SK-N-SH treated with all-trans-retinoic acid at 6 μM for 48 hours (cell line): Measurements from ENCODE around the gene SFT2D2.

Experiments
- BACH2 ChIP-seq: fragments of 250-450 bp; sonication (Bioruptor Pico); IDR thresholded peaks from 2 replicates; pipeline ENCODE4 v1.9.0; 2021; ENCODE audit warnings: mild to moderate bottlenecking, borderline replicate concordance
- POU6F1 ChIP-seq: fragments of 250-450 bp; sonication (Bioruptor Pico); IDR thresholded peaks from 2 replicates; pipeline ENCODE4 v1.8.0; 2021; ENCODE audit warnings: low read depth, mild to moderate bottlenecking, moderate library complexity, borderline replicate concordance
- PPARA ChIP-seq: fragments of 250-450 bp; sonication (Bioruptor Pico); IDR thresholded peaks from 2 replicates; pipeline ENCODE4 v1.5.0; 2020; ENCODE audit warnings: mild to moderate bottlenecking, borderline replicate concordance
- RARB ChIP-seq: fragments of 250-450 bp; sonication (Bioruptor Pico); IDR thresholded peaks from 2 replicates; pipeline ENCODE4 v1.8.0; 2021; ENCODE audit warnings: mild to moderate bottlenecking, moderate library complexity
- SNAI2 ChIP-seq: fragments of 250-450 bp; sonication (Bioruptor Pico); IDR thresholded peaks from 2 replicates; pipeline ENCODE4 v1.5.0; 2020; ENCODE audit warnings: mild to moderate bottlenecking, moderate library complexity
- ZNF565 ChIP-seq: fragments of 450-650 bp; formaldehyde crosslinking; conservative IDR thresholded peaks from 2 replicates; pipeline ENCODE4 v1.5.0; 2020; ENCODE audit warnings: low read depth, mild to moderate bottlenecking, moderate library complexity
- ZNF70 ChIP-seq: fragments of 450-650 bp; formaldehyde crosslinking; IDR thresholded peaks from 2 replicates; pipeline ENCODE4 v1.5.0; 2020; ENCODE audit warnings: mild to moderate bottlenecking, moderate library complexity
- ZNF8 ChIP-seq: fragments of 450-650 bp; formaldehyde crosslinking; IDR thresholded peaks from 2 replicates; pipeline ENCODE4 v1.5.0; 2020; ENCODE audit warnings: mild to moderate bottlenecking, moderate library complexity
- TF ChIP-seq, protein P1 (sequence below): fragments of 250-450 bp; sonication (Bioruptor Pico); IDR thresholded peaks from 2 replicates; pipeline ENCODE4 v1.8.0; 2020; ENCODE audit warnings: mild to moderate bottlenecking, moderate library complexity, borderline replicate concordance
- TF ChIP-seq, protein P2 (sequence below): fragments of 250-450 bp; sonication (Bioruptor Pico); IDR thresholded peaks from 2 replicates; pipeline ENCODE4 v1.5.0; 2020; ENCODE audit warnings: mild to moderate bottlenecking, moderate library complexity

DNA sequence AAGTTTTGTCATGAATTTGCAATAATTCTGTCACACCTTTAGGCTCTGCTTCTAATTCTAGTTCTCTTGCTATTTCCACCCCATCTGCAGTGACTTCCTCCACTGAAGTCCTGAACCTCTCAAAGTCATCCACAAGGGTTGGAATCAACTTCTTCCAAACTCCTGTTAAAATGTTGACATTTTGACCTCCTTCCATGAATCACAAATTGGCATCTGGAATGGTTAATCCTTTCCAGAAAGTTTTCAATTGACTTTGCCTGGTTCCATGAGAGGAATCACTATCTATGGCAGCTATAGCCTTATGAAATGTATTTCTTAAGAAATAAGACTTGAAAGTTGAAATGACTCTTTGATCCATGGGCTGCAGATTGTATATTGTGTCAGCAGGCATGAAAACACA is 19.7 kb upstream of the SFT2D2 start:
- TF ChIP-seq RARB (CRISPR knock-in tag): no peak
- TF ChIP-seq BACH2 (CRISPR knock-in tag): no peak
- TF ChIP-seq, protein P1, sequence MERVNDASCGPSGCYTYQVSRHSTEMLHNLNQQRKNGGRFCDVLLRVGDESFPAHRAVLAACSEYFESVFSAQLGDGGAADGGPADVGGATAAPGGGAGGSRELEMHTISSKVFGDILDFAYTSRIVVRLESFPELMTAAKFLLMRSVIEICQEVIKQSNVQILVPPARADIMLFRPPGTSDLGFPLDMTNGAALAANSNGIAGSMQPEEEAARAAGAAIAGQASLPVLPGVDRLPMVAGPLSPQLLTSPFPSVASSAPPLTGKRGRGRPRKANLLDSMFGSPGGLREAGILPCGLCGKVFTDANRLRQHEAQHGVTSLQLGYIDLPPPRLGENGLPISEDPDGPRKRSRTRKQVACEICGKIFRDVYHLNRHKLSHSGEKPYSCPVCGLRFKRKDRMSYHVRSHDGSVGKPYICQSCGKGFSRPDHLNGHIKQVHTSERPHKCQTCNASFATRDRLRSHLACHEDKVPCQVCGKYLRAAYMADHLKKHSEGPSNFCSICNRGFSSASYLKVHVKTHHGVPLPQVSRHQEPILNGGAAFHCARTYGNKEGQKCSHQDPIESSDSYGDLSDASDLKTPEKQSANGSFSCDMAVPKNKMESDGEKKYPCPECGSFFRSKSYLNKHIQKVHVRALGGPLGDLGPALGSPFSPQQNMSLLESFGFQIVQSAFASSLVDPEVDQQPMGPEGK (CRISPR knock-in tag): no peak
- no peak for TF ChIP-seq ZNF70 (CRISPR knock-in tag)
- TF ChIP-seq POU6F1 (CRISPR knock-in tag): no peak
- no peak for TF ChIP-seq PPARA
- TF ChIP-seq, protein P2, sequence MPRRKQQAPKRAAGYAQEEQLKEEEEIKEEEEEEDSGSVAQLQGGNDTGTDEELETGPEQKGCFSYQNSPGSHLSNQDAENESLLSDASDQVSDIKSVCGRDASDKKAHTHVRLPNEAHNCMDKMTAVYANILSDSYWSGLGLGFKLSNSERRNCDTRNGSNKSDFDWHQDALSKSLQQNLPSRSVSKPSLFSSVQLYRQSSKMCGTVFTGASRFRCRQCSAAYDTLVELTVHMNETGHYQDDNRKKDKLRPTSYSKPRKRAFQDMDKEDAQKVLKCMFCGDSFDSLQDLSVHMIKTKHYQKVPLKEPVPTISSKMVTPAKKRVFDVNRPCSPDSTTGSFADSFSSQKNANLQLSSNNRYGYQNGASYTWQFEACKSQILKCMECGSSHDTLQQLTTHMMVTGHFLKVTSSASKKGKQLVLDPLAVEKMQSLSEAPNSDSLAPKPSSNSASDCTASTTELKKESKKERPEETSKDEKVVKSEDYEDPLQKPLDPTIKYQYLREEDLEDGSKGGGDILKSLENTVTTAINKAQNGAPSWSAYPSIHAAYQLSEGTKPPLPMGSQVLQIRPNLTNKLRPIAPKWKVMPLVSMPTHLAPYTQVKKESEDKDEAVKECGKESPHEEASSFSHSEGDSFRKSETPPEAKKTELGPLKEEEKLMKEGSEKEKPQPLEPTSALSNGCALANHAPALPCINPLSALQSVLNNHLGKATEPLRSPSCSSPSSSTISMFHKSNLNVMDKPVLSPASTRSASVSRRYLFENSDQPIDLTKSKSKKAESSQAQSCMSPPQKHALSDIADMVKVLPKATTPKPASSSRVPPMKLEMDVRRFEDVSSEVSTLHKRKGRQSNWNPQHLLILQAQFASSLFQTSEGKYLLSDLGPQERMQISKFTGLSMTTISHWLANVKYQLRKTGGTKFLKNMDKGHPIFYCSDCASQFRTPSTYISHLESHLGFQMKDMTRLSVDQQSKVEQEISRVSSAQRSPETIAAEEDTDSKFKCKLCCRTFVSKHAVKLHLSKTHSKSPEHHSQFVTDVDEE (CRISPR knock-in tag): no peak
- no peak for TF ChIP-seq ZNF565 (CRISPR knock-in tag)
- TF ChIP-seq ZNF8 (CRISPR knock-in tag): no peak
- no peak for TF ChIP-seq SNAI2 (CRISPR knock-in tag)
